Activated CD4-positive, alpha-beta T cell treated with anti-CD3 and anti-CD28 coated beads for 24 hours (primary cell): Measurements from ENCODE around the gene ADAM17.

Experiments
- DNase-seq, 2 donors: peaks; one replicate each; pipeline ENCODE4 v3.0.0-alpha.2; 2020; ENCODE audit warnings: low read depth in 2 of 2

Gene ADAM17

GRCh38 chr2:9472511-9472910 lies 83.1 kb downstream of the ADAM17 start:
- DNase-seq, result no peak

GRCh38 chr2:9471206-9471605 lies 84.4 kb downstream of the ADAM17 start:
- no peak for DNase-seq

DNA sequence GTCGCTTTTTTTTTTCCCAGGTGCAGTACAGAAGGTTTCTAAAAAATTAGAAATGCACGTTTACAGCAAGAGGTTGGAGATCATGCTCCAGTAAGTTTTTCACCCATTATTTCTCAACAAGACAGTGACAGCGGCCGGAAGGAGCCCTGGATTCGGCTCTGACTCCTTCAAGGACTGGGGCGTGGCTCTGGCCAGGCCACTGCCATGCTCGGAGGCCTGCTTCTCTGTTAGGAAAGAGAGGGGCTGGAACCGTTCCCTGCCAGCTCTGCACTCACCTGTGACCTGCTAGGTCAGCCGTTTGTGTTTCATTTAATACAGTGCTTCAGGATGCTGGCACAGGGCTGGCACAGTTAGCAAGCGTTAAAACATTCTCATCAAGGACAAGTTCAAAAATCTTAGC lies 87.9 kb downstream of the ADAM17 start:
- no peak for DNase-seq

- DNase-seq, result no peak
Observed at GRCh38 chr2:9466147-9466683, 89.4 kb downstream of the ADAM17 start.

DNA sequence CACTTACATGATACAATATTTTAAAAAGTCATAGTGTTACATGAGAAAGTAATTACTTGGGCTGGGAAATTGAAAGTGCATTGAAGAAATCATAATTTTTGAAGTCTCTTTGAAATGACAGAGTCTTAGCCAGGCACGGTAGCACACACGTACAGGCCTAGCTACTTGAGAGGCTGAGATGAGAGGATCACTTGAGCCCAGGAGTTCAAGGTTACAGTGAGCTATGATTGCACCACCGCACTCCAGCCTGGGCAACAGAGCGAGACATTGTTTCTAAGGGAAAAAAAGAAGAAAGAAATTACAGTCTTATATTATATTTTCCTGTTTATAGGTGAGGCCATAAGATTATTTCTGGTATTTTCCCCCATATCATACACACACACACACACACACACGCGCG lies 90.5 kb downstream of the ADAM17 start:
- no peak for DNase-seq

DNA sequence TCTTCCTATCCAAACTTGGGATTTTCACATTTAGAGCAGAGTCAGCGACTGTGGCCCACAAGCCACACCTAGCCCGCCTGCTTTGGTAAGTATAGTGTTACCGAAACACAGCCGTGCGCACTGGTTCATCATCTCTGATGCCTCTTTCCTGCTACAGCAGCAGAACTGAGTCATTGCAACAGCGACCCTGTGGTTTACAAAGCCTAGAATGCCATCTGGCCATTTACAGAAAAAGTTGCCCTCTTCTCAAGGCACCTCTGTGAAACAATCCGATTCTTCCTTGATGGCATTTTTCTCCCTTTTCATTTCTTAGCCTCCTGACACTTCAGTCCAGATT lies 92.0 kb downstream of the ADAM17 start:
- DNase-seq, result no peak

- DNase-seq, result no peak
Observed at GRCh38 chr2:9462886-9463697, 92.5 kb downstream of the ADAM17 start.

GRCh38 chr2:9462313-9462712 lies 93.3 kb downstream of the ADAM17 start:
- DNase-seq, result no peak

GRCh38 chr2:9461079-9461478 lies 94.6 kb downstream of the ADAM17 start:
- DNase-seq, result no peak

- DNase-seq, result no peak
Observed at GRCh38 chr2:9460441-9461017, 95.1 kb downstream of the ADAM17 start.

GRCh38 chr2:9451231-9451630 lies 104.4 kb downstream of the ADAM17 start:
- no peak for DNase-seq

DNA sequence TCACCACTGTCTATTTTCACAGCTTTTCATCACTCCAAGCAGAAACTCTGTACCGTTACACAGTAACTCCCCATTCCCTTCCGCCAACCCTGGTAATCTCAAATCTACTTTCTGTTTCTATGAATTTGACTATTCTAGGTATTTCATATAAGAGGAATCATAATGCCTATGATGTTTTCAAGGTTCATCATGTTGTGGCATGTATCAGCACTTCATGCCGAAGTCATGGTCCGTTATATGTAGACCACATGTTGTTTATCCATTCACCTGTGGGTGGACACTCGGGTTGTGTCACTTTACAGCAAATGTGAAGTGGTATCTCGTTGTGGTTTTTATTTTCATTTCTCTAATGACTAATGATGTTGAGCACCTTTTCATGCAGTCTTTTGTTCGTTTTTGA lies 110.5 kb downstream of the ADAM17 start:
- no peak for DNase-seq

GRCh38 chr2:9443526-9443925 lies 112.1 kb downstream of the ADAM17 start:
- DNase-seq, result no peak

DNA sequence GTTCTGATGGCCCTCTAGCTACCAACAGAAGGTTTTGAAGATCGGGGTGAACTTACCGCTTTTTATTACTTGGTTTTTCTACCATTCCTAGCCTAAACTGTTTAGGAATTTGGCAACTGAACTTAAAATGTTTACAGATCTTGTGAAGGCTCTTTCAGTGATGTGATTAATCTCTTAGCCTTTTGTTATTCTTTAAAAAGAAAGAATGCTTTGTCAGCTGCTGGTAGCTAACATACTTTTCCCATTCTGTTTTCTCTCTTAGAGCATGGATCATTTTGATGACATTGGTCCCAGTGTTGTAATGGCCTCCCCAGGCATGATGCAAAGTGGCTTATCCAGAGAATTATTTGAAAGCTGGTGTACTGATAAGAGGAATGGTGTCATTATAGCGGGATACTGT lies 114.1 kb downstream of the ADAM17 start:
- DNase-seq, result no peak

DNA sequence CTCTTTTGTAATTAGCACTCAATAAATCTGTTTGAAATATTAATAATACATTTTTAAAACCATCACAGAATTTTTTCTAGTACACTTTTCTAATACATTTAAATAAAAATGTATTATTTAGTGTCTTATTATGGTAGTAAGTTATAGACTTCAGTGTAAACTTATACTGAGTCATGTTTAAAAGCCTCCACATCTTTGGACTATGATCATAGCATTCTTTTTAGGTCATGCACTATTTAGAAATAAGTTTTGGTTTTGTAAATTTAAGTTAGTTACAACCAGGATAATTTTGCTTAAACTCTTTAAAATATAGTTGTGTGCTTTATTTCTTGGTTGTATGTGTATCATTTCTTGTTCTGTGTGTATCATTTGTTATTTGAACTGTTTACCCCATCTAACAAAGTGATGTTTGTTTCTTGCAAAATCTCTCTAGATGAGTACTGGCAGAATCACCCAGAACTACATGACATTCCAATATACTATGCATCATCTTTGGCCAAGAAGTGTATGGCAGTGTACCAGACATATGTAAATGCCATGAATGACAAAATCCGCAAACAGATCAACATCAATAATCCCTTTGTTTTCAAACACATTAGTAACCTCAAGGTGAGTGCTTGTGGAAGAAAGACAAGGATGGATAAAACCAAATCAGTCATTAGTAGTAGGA lies 115.4 kb downstream of the ADAM17 start:
- no peak for DNase-seq

- DNase-seq, result no peak
Observed at GRCh38 chr2:9439536-9439935, 116.1 kb downstream of the ADAM17 start.
